Kidney glomerular epithelial cell (primary cell): Measurements from ENCODE around the gene NATD1.

Experiments
- DNase-seq: peaks from one replicate; lab custom pipeline; 2025; lab: John Stamatoyannopoulos, UW

The NATD1 gene

GRCh38 chr17:21275579-21276263 lies 22.5 kb upstream of the NATD1 start:
- DNase-seq, result peak; percentile 58

- DNase-seq, result no peak
Observed at GRCh38 chr17:21275047-21275578, 21.9 kb upstream of the NATD1 start.

- DNase-seq, result no peak
Observed at GRCh38 chr17:21272881-21273792, 19.9 kb upstream of the NATD1 start.

- no peak for DNase-seq
Observed at GRCh38 chr17:21272250-21272649, 19.0 kb upstream of the NATD1 start.

- DNase-seq, result no peak
Observed at GRCh38 chr17:21271454-21272183, 18.4 kb upstream of the NATD1 start.

GRCh38 chr17:21269394-21269793 lies 16.2 kb upstream of the NATD1 start:
- no peak for DNase-seq

GRCh38 chr17:21268596-21269188 lies 15.5 kb upstream of the NATD1 start:
- DNase-seq, result no peak

- DNase-seq, result peak; percentile 60
Observed at GRCh38 chr17:21263376-21263775, 10.2 kb upstream of the NATD1 start.

GRCh38 chr17:21262259-21262993 lies 9.2 kb upstream of the NATD1 start:
- no peak for DNase-seq

GRCh38 chr17:21258593-21258992 lies 5.4 kb upstream of the NATD1 start:
- DNase-seq, result no peak

GRCh38 chr17:21253646-21254441 lies 634 bp upstream of the NATD1 start:
- no peak for DNase-seq

GRCh38 chr17:21252289-21252795 lies 868 bp downstream of the NATD1 start:
- DNase-seq, result no peak

GRCh38 chr17:21251337-21252010 lies 1.7 kb downstream of the NATD1 start:
- DNase-seq, result no peak

GRCh38 chr17:21250854-21251253 lies 2.4 kb downstream of the NATD1 start:
- no peak for DNase-seq

GRCh38 chr17:21249920-21250703 lies 3.1 kb downstream of the NATD1 start:
- no peak for DNase-seq

GRCh38 chr17:21249086-21249795 lies 4.0 kb downstream of the NATD1 start:
- no peak for DNase-seq

GRCh38 chr17:21248500-21248899 lies 4.7 kb downstream of the NATD1 start:
- DNase-seq, result no peak
